Left ventricle myocardium inferior (tissue), 1 donor: Measurements from ENCODE around the gene STK10. TPM values are rescaled to one million over a fixed set of nuclear protein-coding genes. Genes with fewer than 3 reads are reported as not detected.

Experiments
- DNase-seq: peaks from one replicate; pipeline ENCODE4 v3.0.0-alpha.2; 2020
- H3K27ac ChIP-seq: fragments of 200-600 bp; replicated peaks from 2 replicates; pipeline ENCODE4 v1.8.0; 2021
- H3K27me3 ChIP-seq: fragments of 200-600 bp; 2 replicates; pipeline ENCODE4 v1.8.0; 2021; ENCODE audit warnings: low read depth
- H3K36me3 ChIP-seq: fragments of 200-600 bp; 2 replicates; pipeline ENCODE4 v1.8.0; 2021
- H3K4me1 ChIP-seq: fragments of 200-600 bp; 2 replicates; pipeline ENCODE4 v1.8.0; 2021
- H3K4me3 ChIP-seq: fragments of 200-600 bp; 2 replicates; pipeline ENCODE4 v1.8.0; 2021; ENCODE audit warnings: mild to moderate bottlenecking, moderate library complexity
- H3K9me3 ChIP-seq: fragments of 200-600 bp; replicated peaks from 2 replicates; pipeline ENCODE4 v1.8.0; 2021
- CTCF ChIP-seq: fragments of 200-600 bp; IDR thresholded peaks from 2 replicates; pipeline ENCODE4 v1.8.0; 2021; ENCODE audit warnings: antibody characterized with exemption, mild to moderate bottlenecking, borderline replicate concordance
- intact Hi-C: fragments of 100-400 bp; cut with micrococcal nuclease; formaldehyde crosslinking; loops from one replicate; pipeline ENCODE4 v1.11.0; 2022
- total RNA-seq: library from RNA; stranded (reverse); fragmentation: NEBNext Ultra II Directional; extraction: Animal tissue kit (Norgen Biotek cat#: 25700); gene quantifications from one replicate; pipeline ENCODE4 v1.2.1, GENCODE V29; 2021
- donor health status: DM: no; HTN: yes; CAD: no; lungs with severe emphysema.

Gene STK10
- total RNA-seq, 1 donor from 2014 or later, result 5.3 TPM

DNA sequence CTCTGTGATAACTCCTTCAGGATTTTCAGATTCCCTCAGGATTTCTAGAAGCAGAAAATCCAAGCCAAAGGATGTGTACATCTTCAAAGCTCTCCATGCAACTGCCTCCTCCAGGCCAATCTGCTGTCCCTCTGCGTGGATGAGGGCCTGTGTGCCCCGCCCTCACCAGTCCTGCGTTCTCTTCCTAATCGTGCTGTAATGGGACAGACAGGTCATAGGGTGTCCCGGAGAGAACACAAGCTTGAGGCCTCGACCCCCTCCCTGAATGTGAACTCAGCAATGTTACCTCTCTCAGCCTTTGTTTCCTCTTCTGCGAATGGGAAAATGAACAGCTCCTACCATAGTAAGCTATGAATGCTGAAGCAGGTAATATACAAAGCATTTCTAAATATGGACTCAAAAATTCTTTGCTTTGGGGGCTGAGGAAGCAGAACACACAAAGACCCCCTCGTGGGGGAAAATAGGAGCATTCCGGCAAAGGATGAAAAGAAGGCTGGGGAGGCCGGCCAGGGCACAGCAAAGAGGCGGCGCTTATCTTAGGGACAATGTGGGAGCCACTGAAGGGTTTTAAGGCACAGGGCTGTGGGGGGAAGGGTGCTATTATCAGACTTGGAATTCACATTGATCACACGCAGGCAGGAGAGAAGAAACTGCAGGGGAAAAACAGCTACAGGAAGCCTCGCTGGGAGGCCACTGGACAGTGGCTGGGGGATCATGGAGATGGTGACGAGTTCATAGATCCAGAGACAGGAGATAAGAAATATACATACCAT, 124.4 kb downstream of the STK10 start:
- peaks cover 63% of the 10 kb centered on the region for H3K36me3 ChIP-seq
- DNase-seq, result no peak
- TF ChIP-seq CTCF, result no peak
- no peaks in the 10 kb centered on the region for H3K4me1 ChIP-seq
- H3K27me3 ChIP-seq, result no peaks in the 10 kb centered on the region
- H3K27ac ChIP-seq, result no peak overlapping the region
- no peak overlapping the region for H3K4me3 ChIP-seq
- intact Hi-C loops, result no loop called here
- H3K9me3 ChIP-seq, result no peaks in the 10 kb centered on the region

- peak; percentile 71 for TF ChIP-seq CTCF
- H3K4me3 ChIP-seq, result no peak overlapping the region
- H3K27me3 ChIP-seq, result no peaks in the 10 kb centered on the region
- peaks cover 63% of the 10 kb centered on the region for H3K36me3 ChIP-seq
- no peaks in the 10 kb centered on the region for H3K9me3 ChIP-seq
- no peak for DNase-seq
- H3K27ac ChIP-seq, result no peak overlapping the region
- no peaks in the 10 kb centered on the region for H3K4me1 ChIP-seq
- intact Hi-C loops, result no loop called here
Measured at GRCh38 chr5:172059661-172060100, 128.3 kb downstream of the STK10 start.

GRCh38 chr5:172058088-172058487, 129.9 kb downstream of the STK10 start:
- TF ChIP-seq CTCF, result no peak
- DNase-seq, result no peak
- Histone ChIP-seq H3K27ac (no peak overlapping the region), H3K4me3 (no peak overlapping the region), H3K9me3 (no peaks in the 10 kb centered on the region), H3K36me3 (peaks cover 62% of the 10 kb centered on the region), H3K4me1 (no peaks in the 10 kb centered on the region), H3K27me3 (no peaks in the 10 kb centered on the region)
- intact Hi-C loops, result no loop called here

- H3K27ac ChIP-seq, result no peak overlapping the region
- intact Hi-C loops, result no loop called here
- no peaks in the 10 kb centered on the region for H3K9me3 ChIP-seq
- no peaks in the 10 kb centered on the region for H3K27me3 ChIP-seq
- H3K4me3 ChIP-seq, result no peak overlapping the region
- DNase-seq, result no peak
- peaks cover 59% of the 10 kb centered on the region for H3K36me3 ChIP-seq
- no peak for TF ChIP-seq CTCF
- peaks cover 18% of the 10 kb centered on the region for H3K4me1 ChIP-seq
Measured at GRCh38 chr5:172055996-172056395, 132.0 kb downstream of the STK10 start.

GRCh38 chr5:172055421-172055820, 132.6 kb downstream of the STK10 start:
- Histone ChIP-seq H3K4me1 (peaks cover 18% of the 10 kb centered on the region), H3K27ac (no peak overlapping the region), H3K36me3 (peaks cover 59% of the 10 kb centered on the region), H3K27me3 (no peaks in the 10 kb centered on the region), H3K9me3 (no peaks in the 10 kb centered on the region), H3K4me3 (no peak overlapping the region)
- intact Hi-C loops, result no loop called here
- DNase-seq, result no peak
- no peak for TF ChIP-seq CTCF
